NT2/D1 (cell line): ENCODE measurements around the gene GRID2.

Experiments used
- SUZ12 ChIP-seq: IDR thresholded peaks from 2 replicates; pipeline ENCODE4 v1.6.1; 2011; ENCODE audit not compliant: insufficient read length, insufficient read depth; ENCODE audit errors: extremely low read depth
- YY1 ChIP-seq: IDR thresholded peaks from 2 replicates; pipeline ENCODE4 v1.6.1; 2011; ENCODE audit not compliant: insufficient read length, insufficient read depth
- ZNF274 ChIP-seq: IDR thresholded peaks from 2 replicates; pipeline ENCODE4 v1.6.1; 2011; ENCODE audit warnings: mild to moderate bottlenecking, low read depth, low read length

- no peak for TF ChIP-seq YY1
- TF ChIP-seq ZNF274: no peak
- TF ChIP-seq SUZ12: no peak
Observed at GRCh38 chr4:93319041-93319440, 1015.3 kb downstream of the GRID2 start.
